ENCODE measurements around the gene NOXA1. TPM values are rescaled to one million over a fixed set of nuclear protein-coding genes. Genes with fewer than 3 reads are reported as not detected.

Gene NOXA1
- total and polyA plus RNA-seq, 9 of the 15 experiments (the other 6 are each of a cell fraction or from before 2014, with no cell fraction given) = 0.07 to 1.2 (median 0.20) TPM; not detected in 4

DNA sequence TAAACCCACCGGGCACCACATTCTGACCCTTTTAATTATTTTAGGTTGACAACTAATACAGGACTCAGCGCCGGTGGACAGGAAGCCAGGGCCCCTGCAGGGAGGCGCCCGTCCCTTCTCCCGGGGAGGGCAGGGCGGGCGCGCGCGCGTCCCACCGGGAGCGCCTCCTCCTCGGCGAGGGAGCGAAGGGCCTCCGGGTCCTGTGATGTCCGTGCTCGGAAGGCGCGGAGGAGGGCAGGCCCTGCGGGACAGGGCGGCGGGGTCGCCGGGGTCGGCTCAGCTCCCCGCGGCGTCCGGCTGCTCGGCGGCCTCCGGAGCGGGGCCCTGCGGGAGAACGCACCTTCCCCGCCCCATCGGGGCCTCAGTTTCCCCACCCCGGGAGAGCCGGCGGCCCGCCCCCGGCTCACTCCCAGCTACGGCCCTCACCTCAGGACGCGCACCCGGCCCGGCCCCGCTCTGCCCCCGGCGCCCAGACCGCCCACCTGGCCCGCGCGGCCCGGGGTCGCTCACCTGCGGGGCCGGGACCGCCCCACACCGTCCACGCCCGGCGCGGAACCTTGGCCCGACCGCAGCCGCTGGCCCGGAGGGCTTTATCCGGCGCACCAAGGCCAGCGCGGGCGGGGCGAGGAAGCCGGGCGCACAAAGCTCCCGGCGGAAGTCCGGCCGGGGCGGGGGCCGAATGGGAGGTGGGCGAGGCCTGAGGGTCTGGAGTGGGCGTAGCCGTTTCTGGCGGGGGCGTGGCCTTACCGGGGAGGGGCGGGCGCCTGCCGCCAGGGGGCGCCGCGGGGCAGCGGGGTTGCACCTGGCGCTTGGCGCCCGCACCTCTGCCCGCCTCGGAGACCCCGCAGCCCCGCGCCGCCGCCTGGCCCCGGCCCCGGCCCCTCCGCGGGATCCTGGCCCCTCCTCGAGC lies at the start of gene NOXA1, which contains the start of gene EXD3 (continued):
- no peak; the same call in 1 of the 2 replicates for TF ChIP-seq HNRNPL (IDR thresholded peaks at IDR 0.05; ENCODE audit: low read depth, low read length)
- TF ChIP-seq, protein P1, sequence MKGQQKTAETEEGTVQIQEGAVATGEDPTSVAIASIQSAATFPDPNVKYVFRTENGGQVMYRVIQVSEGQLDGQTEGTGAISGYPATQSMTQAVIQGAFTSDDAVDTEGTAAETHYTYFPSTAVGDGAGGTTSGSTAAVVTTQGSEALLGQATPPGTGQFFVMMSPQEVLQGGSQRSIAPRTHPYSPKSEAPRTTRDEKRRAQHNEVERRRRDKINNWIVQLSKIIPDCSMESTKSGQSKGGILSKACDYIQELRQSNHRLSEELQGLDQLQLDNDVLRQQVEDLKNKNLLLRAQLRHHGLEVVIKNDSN (CRISPR knock-in tag; IDR thresholded peaks at IDR 0.05) = no peak
- TF ChIP-seq, protein P2, sequence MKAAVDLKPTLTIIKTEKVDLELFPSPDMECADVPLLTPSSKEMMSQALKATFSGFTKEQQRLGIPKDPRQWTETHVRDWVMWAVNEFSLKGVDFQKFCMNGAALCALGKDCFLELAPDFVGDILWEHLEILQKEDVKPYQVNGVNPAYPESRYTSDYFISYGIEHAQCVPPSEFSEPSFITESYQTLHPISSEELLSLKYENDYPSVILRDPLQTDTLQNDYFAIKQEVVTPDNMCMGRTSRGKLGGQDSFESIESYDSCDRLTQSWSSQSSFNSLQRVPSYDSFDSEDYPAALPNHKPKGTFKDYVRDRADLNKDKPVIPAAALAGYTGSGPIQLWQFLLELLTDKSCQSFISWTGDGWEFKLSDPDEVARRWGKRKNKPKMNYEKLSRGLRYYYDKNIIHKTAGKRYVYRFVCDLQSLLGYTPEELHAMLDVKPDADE (conservative IDR thresholded peaks at IDR 0.05; ENCODE audit: control insufficient read depth, low read depth, low read length) = peak; percentile 86
- TF ChIP-seq POU5F1 (IDR thresholded peaks at IDR 0.05; ENCODE audit: borderline replicate concordance, low read depth, low read length, partially characterized antibody) = no peak
- TF ChIP-seq PTTG1 (tag; IDR thresholded peaks at IDR 0.05; ENCODE audit: low read depth) = no peak
- no peak for TF ChIP-seq RHOXF2B (CRISPR knock-in tag; conservative IDR thresholded peaks at IDR 0.05)
- no peak for TF ChIP-seq POLR3A (IDR thresholded peaks at IDR 0.05; ENCODE audit: borderline replicate concordance, extremely low read depth, insufficient read depth, insufficient read length)

DNA sequence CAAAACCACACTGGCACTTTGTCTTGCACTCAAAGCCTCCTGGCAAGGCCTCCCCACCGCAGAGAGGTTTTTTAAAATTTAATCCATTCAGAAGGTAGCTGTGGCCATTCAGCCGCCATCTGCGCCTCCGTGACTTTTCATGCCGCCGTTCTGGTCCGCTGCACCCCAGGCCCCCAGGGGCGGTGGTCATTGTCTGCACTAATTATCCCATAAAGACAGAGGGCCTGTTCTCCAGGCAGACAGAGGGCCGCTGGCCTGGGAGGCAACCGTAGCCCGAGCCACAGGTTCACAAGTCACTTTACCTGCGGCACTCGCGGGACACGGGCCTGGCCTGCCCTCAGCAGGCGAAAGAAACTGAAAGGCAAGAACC lies 49.6 kb upstream of the NOXA1 start:
- no peak for FAIRE-seq
- BruUV-seq (replicated peaks) = no TSS peak
- Histone ChIP-seq H3K9me1 (ENCODE audit: control insufficient read depth, insufficient read depth, low read length) (no peaks in the 10 kb centered on the region), H3K4me1 (replicated peaks in 1 of 2; ENCODE audit: control insufficient read depth in 2 of 2, insufficient read depth in 2 of 2, low read length in 2 of 2) (peaks cover 0 to 41% of the 10 kb centered on the region in 2 experiments; a peak in 2 of 5 replicates), H3K9me3 (replicated peaks; ENCODE audit: control insufficient read depth, insufficient read depth, low read depth, low read length) (peaks cover 5% of the 10 kb centered on the region), H3K9ac (ENCODE audit: insufficient read depth in 1 of 2, low read depth in 2 of 2, low read length in 2 of 2) (no peak overlapping the region), H3K4me3 (no peak overlapping the region), H3K27ac (ENCODE audit: extremely low read depth, low read depth, low read length) (no peak overlapping the region), H3K36me3 (ENCODE audit: control insufficient read depth, insufficient read depth, low read length) (no peaks in the 10 kb centered on the region), H2AFZ (ENCODE audit: low read depth, low read length) (no peak overlapping the region), H3K79me2 (ENCODE audit: control insufficient read depth, insufficient read depth, low read length) (no peaks in the 10 kb centered on the region), H3K27me3 (ENCODE audit: control insufficient read depth in 2 of 2, insufficient read depth in 2 of 2, low read length in 2 of 2) (no peaks in the 10 kb centered on the region), H3K4me2 (ENCODE audit: insufficient read depth, low read length) (no peak overlapping the region), H4K20me1 (replicated peaks; ENCODE audit: control insufficient read depth, insufficient read depth, low read length) (no peaks in the 10 kb centered on the region)
- DNase-seq (ENCODE audit: extremely low read depth in 1 of 4, low spot score in 3 of 4) = no peak
- in situ Hi-C loops (cut with MboI) = no loop called here
- POLR2A ChIA-PET = no interaction called here
- WGBS (ENCODE audit: insufficient coverage, low coverage, missing lambda C conversion rate) = 68% methylated on average over 16 of the region's 16 CpGs
- intact Hi-C loops (cut with micrococcal nuclease) = no loop called here
- CTCF ChIA-PET (ENCODE audit: low intra/inter-chr PET ratio) = no interaction called here
- TF ChIP-seq XRCC5 (IDR thresholded peaks at IDR 0.05; ENCODE audit: low read depth, low read length) = no peak
- TF ChIP-seq, protein P3, sequence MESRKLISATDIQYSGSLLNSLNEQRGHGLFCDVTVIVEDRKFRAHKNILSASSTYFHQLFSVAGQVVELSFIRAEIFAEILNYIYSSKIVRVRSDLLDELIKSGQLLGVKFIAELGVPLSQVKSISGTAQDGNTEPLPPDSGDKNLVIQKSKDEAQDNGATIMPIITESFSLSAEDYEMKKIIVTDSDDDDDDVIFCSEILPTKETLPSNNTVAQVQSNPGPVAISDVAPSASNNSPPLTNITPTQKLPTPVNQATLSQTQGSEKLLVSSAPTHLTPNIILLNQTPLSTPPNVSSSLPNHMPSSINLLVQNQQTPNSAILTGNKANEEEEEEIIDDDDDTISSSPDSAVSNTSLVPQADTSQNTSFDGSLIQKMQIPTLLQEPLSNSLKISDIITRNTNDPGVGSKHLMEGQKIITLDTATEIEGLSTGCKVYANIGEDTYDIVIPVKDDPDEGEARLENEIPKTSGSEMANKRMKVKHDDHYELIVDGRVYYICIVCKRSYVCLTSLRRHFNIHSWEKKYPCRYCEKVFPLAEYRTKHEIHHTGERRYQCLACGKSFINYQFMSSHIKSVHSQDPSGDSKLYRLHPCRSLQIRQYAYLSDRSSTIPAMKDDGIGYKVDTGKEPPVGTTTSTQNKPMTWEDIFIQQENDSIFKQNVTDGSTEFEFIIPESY (CRISPR knock-in tag; IDR thresholded peaks at IDR 0.05) = peak; percentile 68; the same call in 1 of the 2 replicates
- no peak for ATAC-seq
